NCI-H146 treated with DMSO at 0.1 percent for 48 hours (cell line): Measurements from ENCODE around the gene REG3A.

Source experiments
- DNase-seq: peaks from one replicate; lab custom pipeline; 2025; ENCODE audit not compliant: unreplicated experiment; lab: John Stamatoyannopoulos, UW

Gene REG3A

GRCh38 chr2:79122676-79123075 is 36.9 kb downstream of the REG3A start:
- DNase-seq: no peak

- DNase-seq: no peak
These were observed 39.3 kb downstream of the REG3A start, which contains the start of gene REG1A for GRCh38 chr2:79120194-79120713. Gene REG1A, plus strand, starts transcription at chr2:79120488. Its CDS starts 374 bp downstream, at chr2:79120862.

- DNase-seq: no peak
These were observed 42.3 kb downstream of the REG3A start for GRCh38 chr2:79116997-79117928.

- DNase-seq: no peak
These were observed 44.6 kb downstream of the REG3A start for GRCh38 chr2:79114797-79115494.

GRCh38 chr2:79112269-79112668 is 47.3 kb downstream of the REG3A start:
- no peak for DNase-seq
